ENCODE data around the gene PRKG1.

DNA sequence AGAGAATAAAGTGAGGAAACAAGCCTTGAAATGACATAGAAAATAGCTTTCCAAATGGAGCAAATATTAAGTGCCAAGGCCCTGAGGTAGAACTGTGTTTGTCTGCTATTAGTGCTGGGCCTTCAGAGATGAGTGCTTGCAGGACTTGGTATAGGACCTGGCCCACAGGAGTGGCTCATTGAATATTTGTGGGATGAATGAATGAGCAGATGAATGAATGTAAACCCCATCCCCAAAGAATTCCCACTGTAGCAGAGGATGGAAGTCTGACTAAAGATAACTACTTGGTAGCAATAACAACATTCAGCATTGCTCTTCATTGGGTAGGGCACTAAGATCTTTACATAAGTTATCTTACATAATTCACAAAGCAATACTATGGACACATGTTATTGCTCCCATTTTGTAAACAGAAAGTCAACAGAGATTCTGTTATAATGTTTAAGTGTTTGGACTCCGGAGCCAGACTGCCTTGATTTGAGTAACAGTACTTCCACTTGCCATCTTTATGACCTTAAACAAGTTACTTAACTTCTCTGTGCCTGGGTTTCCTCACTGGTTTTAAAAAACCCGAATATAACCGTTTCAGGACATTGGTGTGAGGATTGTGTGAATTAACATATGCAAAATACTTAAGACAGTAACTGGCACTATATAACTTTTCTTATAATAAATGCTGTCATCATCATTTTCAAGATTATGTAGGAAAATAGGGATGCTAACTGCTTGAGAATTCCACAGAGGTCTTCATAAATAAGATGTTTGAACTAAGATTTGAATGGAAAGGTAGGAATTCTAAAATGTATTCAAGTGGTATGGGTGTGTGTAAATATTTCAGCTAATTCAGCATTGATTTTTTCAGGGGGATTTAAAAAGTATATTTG, 141.9 kb downstream of the PRKG1 start:
- TF ChIP-seq POLR2A (IDR thresholded peaks at IDR 0.05) = no peak
- TF ChIP-seq, protein P1, sequence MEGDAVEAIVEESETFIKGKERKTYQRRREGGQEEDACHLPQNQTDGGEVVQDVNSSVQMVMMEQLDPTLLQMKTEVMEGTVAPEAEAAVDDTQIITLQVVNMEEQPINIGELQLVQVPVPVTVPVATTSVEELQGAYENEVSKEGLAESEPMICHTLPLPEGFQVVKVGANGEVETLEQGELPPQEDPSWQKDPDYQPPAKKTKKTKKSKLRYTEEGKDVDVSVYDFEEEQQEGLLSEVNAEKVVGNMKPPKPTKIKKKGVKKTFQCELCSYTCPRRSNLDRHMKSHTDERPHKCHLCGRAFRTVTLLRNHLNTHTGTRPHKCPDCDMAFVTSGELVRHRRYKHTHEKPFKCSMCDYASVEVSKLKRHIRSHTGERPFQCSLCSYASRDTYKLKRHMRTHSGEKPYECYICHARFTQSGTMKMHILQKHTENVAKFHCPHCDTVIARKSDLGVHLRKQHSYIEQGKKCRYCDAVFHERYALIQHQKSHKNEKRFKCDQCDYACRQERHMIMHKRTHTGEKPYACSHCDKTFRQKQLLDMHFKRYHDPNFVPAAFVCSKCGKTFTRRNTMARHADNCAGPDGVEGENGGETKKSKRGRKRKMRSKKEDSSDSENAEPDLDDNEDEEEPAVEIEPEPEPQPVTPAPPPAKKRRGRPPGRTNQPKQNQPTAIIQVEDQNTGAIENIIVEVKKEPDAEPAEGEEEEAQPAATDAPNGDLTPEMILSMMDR (IDR thresholded peaks at IDR 0.05) = no peak

All from Peyer's patch (tissue), 4 donors.